HK-2 (cell line): Measurements from ENCODE around the gene HOXB7.
A peak's percentile ranks its signal among the peaks of the same experiment; 100 is the strongest.

Experiments
- DNase-seq: peaks from one replicate; pipeline ENCODE4 v3.0.0-alpha.2; 2018; ENCODE audit not compliant: unreplicated experiment

HOXB7 gene

GRCh38 chr17:48594538-48595277, 16.1 kb downstream of the HOXB7 start:
- no peak for DNase-seq

GRCh38 chr17:48593840-48594537, 16.8 kb downstream of the HOXB7 start:
- peak; percentile 70 for DNase-seq

GRCh38 chr17:48593126-48593829, 17.5 kb downstream of the HOXB7 start, which contains the start of gene HOXB5:
HOXB5 (minus strand) TSS chr17:48593779; CDS start chr17:48593682, 97 bp downstream.
- no peak for DNase-seq

GRCh38 chr17:48592577-48592976, 18.2 kb downstream of the HOXB7 start:
- DNase-seq = no peak

GRCh38 chr17:48592057-48592514, 18.7 kb downstream of the HOXB7 start:
- DNase-seq = no peak

GRCh38 chr17:48591255-48592056, 19.4 kb downstream of the HOXB7 start:
- no peak for DNase-seq

- DNase-seq = no peak
Observed at GRCh38 chr17:48590607-48591161, 20.1 kb downstream of the HOXB7 start.

GRCh38 chr17:48589831-48590606, 20.8 kb downstream of the HOXB7 start, which contains the start of gene HOXB3:
HOXB3 (minus strand) TSS chr17:48590241; CDS start chr17:48552474, 37,767 bp downstream.
- no peak for DNase-seq

- DNase-seq = no peak
Observed at GRCh38 chr17:48589060-48589830, 21.6 kb downstream of the HOXB7 start.

- no peak for DNase-seq
Observed at GRCh38 chr17:48588528-48588927, 22.3 kb downstream of the HOXB7 start.

- DNase-seq = no peak
Observed at GRCh38 chr17:48588074-48588415, 22.8 kb downstream of the HOXB7 start.

- no peak for DNase-seq
Observed at GRCh38 chr17:48587276-48588073, 23.3 kb downstream of the HOXB7 start.

GRCh38 chr17:48586355-48587258, 24.2 kb downstream of the HOXB7 start:
- DNase-seq = no peak

- no peak for DNase-seq
Observed at GRCh38 chr17:48584223-48584741, 26.5 kb downstream of the HOXB7 start.

- no peak for DNase-seq
Observed at GRCh38 chr17:48583708-48584222, 27.1 kb downstream of the HOXB7 start.

- no peak for DNase-seq
Observed at GRCh38 chr17:48582750-48583069, 28.1 kb downstream of the HOXB7 start.

GRCh38 chr17:48579760-48580554, 30.9 kb downstream of the HOXB7 start:
- no peak for DNase-seq
